GM12878 (cell line): ENCODE data around the gene MGRN1. TPM values are rescaled to one million over a fixed set of nuclear protein-coding genes. Genes with fewer than 3 reads are reported as not detected.
A peak's percentile ranks its signal among the peaks of the same experiment; 100 is the strongest.

Source experiments
- CHD2 ChIP-seq: IDR thresholded peaks from 2 replicates; pipeline ENCODE4 v1.6.1; 2011; ENCODE audit warnings: low read depth, low read length, improper control_type of control experiment, borderline replicate concordance
- CHD4 ChIP-seq: fragments of 200-600 bp; sonication (generic); IDR thresholded peaks from 2 replicates; pipeline ENCODE4 v1.6.1; 2016; ENCODE audit warnings: mild to moderate bottlenecking
- DPF2 ChIP-seq: fragments of 450-650 bp; IDR thresholded peaks from 2 replicates; pipeline ENCODE4 v1.6.1; 2017; ENCODE audit warnings: mild to moderate bottlenecking
- FOXK2 ChIP-seq: fragments of 450-650 bp; IDR thresholded peaks from 2 replicates; pipeline ENCODE4 v1.6.1; 2017; ENCODE audit warnings: mild to moderate bottlenecking, moderate library complexity
- FOXM1 ChIP-seq: IDR thresholded peaks from 2 replicates; pipeline ENCODE4 v1.6.1; 2012; ENCODE audit warnings: low read depth, mild to moderate bottlenecking, inconsistent platforms, low read length, moderate library complexity
- NFYA ChIP-seq: IDR thresholded peaks from 2 replicates; pipeline ENCODE4 v1.6.1; 2011; ENCODE audit warnings: low read depth, mild to moderate bottlenecking, low read length, improper control_type of control experiment, borderline replicate concordance
- NFYB ChIP-seq: IDR thresholded peaks from 2 replicates; pipeline ENCODE4 v1.6.1; 2011; ENCODE audit warnings: low read depth, mild to moderate bottlenecking, low read length, improper control_type of control experiment, moderate library complexity; ENCODE audit not compliant: insufficient read depth
- SIX5 ChIP-seq: IDR thresholded peaks from 2 replicates; pipeline ENCODE4 v1.6.1; 2011; ENCODE audit warnings: mild to moderate bottlenecking, low read depth, low read length, moderate library complexity; ENCODE audit not compliant: severe bottlenecking
- SMC3 ChIP-seq: IDR thresholded peaks from 2 replicates; pipeline ENCODE4 v1.6.1; 2011; ENCODE audit warnings: low read length, improper control_type of control experiment, borderline replicate concordance
- polyA plus RNA-seq, 11 experiments: library from polyadenylated mRNA; depleted of rRNA in 4 of 11; unstranded in 6 of 11; stranded (reverse) in 5 of 11; fragments of >200 nt; fragmentation: Nextera tagmentation in 4 of 11; fragmentation: Illumina TruSeq in 1 of 11; extraction: Ambion mirVana in 4 of 11; extraction: Trizol in 1 of 11; gene quantifications; 1 replicate in 1 of 11; 2 replicates in 10 of 11; pipeline versions ENCODE4 v1.2.1 to v1.2.3, GENCODE V29; 2011 to 2016; ENCODE audit warnings: inconsistent platforms in 2 of 11, missing spikeins in 2 of 11, low read depth in 1 of 11
- total RNA-seq, 4 experiments: library from RNA; depleted of rRNA in 3 of 4; stranded (reverse); fragments of >200 nt in 3 of 4; fragmentation: Illumina TruSeq in 1 of 4; extraction: Trizol in 1 of 4; gene quantifications; 2 replicates each; pipeline versions ENCODE4 v1.2.1 to v1.2.3, GENCODE V29; 2013 to 2021
- TF ChIP-seq, protein P1 (sequence below): fragments of 450-650 bp; IDR thresholded peaks from 2 replicates; pipeline ENCODE4 v1.6.1; 2018; ENCODE audit warnings: borderline replicate concordance, mild to moderate bottlenecking; ENCODE audit not compliant: partially characterized antibody
- TF ChIP-seq, protein P2 (sequence below): fragments of 450-650 bp; IDR thresholded peaks from 2 replicates; pipeline ENCODE4 v1.6.1; 2016; ENCODE audit warnings: mild to moderate bottlenecking
- TF ChIP-seq, protein P3 (sequence below): IDR thresholded peaks from 2 replicates; pipeline ENCODE4 v1.6.1; 2012; ENCODE audit warnings: low read depth, low read length, improper control_type of control experiment
- TF ChIP-seq, protein P4 (sequence below), 3 experiments: IDR thresholded peaks in 2 of 3; conservative IDR thresholded peaks in 1 of 3; 2 replicates each; pipeline ENCODE4 v1.5.1; 2011; ENCODE audit warnings: low read depth in 3 of 3, low read length in 3 of 3, mild to moderate bottlenecking in 3 of 3, control low read depth in 2 of 3, moderate library complexity in 2 of 3, inconsistent platforms in 1 of 3, mixed read lengths in 1 of 3; ENCODE audit not compliant: control insufficient read depth in 2 of 3, insufficient read depth in 1 of 3; ENCODE audit errors: extremely low read depth in 1 of 3

MGRN1 gene
- total and polyA plus RNA-seq, 10 of the 15 experiments (the other 5 are each of a cell fraction or from before 2014, with no cell fraction given): 0.35 to 86.7 (median 14.6) TPM

DNA sequence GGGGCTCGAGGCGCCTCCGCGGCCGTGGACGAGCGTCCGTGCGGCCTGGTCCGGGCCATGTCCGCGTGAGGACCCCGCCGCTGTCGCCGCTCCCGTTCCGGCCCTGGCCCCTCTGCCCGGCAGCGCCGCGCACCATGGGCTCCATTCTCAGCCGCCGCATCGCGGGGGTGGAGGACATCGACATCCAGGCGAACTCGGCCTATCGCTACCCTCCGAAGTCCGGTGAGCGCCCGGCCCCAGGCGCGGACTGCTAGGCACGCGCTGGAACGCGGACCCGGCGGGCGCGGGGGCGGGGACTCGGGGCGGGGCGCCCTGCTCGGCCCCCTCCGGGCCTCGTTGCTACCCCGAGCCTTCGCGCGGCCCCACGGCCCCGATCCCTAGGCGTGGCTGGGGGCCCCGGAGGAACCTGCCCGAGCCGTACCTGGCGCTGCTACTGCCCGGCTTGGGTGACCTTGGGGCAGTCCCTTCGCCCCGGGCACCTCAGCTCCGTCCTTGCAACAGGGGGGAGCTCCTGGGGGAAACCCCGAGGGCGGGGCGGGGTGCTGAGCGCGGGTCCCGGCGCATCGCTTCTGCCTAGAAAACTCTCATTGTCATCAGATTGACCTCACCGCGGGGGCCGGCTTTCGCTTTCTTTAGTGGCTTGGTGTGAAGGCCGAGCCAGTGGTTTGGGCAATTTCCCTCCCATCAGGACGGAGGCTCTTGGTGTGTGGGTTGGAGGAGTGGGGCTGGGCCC lies 367 bp downstream of the MGRN1 start (continued):
- TF ChIP-seq, protein P1, sequence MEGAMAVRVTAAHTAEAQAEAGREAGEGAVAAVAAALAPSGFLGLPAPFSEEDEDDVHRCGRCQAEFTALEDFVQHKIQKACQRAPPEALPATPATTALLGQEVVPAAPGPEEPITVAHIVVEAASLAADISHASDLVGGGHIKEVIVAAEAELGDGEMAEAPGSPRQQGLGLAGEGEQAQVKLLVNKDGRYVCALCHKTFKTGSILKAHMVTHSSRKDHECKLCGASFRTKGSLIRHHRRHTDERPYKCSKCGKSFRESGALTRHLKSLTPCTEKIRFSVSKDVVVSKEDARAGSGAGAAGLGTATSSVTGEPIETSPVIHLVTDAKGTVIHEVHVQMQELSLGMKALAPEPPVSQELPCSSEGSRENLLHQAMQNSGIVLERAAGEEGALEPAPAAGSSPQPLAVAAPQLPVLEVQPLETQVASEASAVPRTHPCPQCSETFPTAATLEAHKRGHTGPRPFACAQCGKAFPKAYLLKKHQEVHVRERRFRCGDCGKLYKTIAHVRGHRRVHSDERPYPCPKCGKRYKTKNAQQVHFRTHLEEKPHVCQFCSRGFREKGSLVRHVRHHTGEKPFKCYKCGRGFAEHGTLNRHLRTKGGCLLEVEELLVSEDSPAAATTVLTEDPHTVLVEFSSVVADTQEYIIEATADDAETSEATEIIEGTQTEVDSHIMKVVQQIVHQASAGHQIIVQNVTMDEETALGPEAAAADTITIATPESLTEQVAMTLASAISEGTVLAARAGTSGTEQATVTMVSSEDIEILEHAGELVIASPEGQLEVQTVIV: no peak
- TF ChIP-seq FOXM1: no peak
- TF ChIP-seq, protein P2, sequence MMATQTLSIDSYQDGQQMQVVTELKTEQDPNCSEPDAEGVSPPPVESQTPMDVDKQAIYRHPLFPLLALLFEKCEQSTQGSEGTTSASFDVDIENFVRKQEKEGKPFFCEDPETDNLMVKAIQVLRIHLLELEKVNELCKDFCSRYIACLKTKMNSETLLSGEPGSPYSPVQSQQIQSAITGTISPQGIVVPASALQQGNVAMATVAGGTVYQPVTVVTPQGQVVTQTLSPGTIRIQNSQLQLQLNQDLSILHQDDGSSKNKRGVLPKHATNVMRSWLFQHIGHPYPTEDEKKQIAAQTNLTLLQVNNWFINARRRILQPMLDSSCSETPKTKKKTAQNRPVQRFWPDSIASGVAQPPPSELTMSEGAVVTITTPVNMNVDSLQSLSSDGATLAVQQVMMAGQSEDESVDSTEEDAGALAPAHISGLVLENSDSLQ: no peak; the same call in 1 of the 2 replicates
- TF ChIP-seq SIX5: no peak
- no peak; the same call in 1 of the 2 replicates for TF ChIP-seq CHD2
- TF ChIP-seq NFYB: no peak
- TF ChIP-seq, protein P3, sequence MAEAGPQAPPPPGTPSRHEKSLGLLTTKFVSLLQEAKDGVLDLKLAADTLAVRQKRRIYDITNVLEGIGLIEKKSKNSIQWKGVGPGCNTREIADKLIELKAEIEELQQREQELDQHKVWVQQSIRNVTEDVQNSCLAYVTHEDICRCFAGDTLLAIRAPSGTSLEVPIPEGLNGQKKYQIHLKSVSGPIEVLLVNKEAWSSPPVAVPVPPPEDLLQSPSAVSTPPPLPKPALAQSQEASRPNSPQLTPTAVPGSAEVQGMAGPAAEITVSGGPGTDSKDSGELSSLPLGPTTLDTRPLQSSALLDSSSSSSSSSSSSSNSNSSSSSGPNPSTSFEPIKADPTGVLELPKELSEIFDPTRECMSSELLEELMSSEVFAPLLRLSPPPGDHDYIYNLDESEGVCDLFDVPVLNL: no peak
- no peak for TF ChIP-seq NFYA
- peak; percentile 86 for TF ChIP-seq DPF2
- TF ChIP-seq SMC3: no peak
- TF ChIP-seq FOXK2: no peak
- TF ChIP-seq, protein P4, sequence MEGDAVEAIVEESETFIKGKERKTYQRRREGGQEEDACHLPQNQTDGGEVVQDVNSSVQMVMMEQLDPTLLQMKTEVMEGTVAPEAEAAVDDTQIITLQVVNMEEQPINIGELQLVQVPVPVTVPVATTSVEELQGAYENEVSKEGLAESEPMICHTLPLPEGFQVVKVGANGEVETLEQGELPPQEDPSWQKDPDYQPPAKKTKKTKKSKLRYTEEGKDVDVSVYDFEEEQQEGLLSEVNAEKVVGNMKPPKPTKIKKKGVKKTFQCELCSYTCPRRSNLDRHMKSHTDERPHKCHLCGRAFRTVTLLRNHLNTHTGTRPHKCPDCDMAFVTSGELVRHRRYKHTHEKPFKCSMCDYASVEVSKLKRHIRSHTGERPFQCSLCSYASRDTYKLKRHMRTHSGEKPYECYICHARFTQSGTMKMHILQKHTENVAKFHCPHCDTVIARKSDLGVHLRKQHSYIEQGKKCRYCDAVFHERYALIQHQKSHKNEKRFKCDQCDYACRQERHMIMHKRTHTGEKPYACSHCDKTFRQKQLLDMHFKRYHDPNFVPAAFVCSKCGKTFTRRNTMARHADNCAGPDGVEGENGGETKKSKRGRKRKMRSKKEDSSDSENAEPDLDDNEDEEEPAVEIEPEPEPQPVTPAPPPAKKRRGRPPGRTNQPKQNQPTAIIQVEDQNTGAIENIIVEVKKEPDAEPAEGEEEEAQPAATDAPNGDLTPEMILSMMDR (IDR thresholded peaks at IDR 0.05 in 2 of 3, conservative IDR thresholded peaks at IDR 0.05 in 1 of 3; ENCODE audit: control insufficient read depth in 2 of 3, extremely low read depth in 1 of 3, insufficient read depth in 1 of 3, low read depth in 3 of 3, low read length in 3 of 3): no peak
- no peak for TF ChIP-seq CHD4
